H1 (cell line): ENCODE measurements around the gene CHD9. TPM values are rescaled to one million over a fixed set of nuclear protein-coding genes. Genes with fewer than 3 reads are reported as not detected.

Experiments
- CTCF ChIA-PET: fragments of 300-600 bp; sonication (Branson Sonifier 250); formaldehyde crosslinking; loops from one replicate; lab custom pipeline; 2021; ENCODE audit not compliant: partially characterized antibody; lab: Charles Lee
- POLR2A ChIA-PET: fragments of 300-600 bp; sonication (Branson Sonifier 250); formaldehyde crosslinking; loops from one replicate; lab custom pipeline; 2021; ENCODE audit warnings: inconsistent platforms; ENCODE audit not compliant: partially characterized antibody; lab: Charles Lee
- DNase-seq, 2 experiments: peaks; one replicate each; pipeline versions ENCODE4 v3.0.0 to v3.0.0-alpha.2; 2010 to 2022; ENCODE audit warnings: low spot score in 2 of 2, low read depth in 1 of 2, mixed read lengths in 1 of 2
- FAIRE-seq: peaks from 2 replicates; lab custom pipeline; 2011; peaks lifted over from hg19 to GRCh38; lab: Jason Lieb, UNC
- H2AFZ ChIP-seq: 2 replicates; pipeline ENCODE4 v1.8.1; 2012; ENCODE audit warnings: low read length, inconsistent platforms
- H2AK5ac ChIP-seq: 2 replicates; pipeline ENCODE4 v1.6.1; 2013; ENCODE audit warnings: low read depth, low read length
- H2BK120ac ChIP-seq: replicated peaks from 2 replicates; pipeline ENCODE3; 2013; ENCODE audit warnings: low read depth, low read length, inconsistent platforms
- H2BK12ac ChIP-seq: 2 replicates; pipeline ENCODE4 v1.6.1; 2013; ENCODE audit warnings: low read depth, low read length
- H2BK15ac ChIP-seq: 2 replicates; pipeline ENCODE4 v1.6.1; 2013; ENCODE audit warnings: low read length
- H2BK20ac ChIP-seq: 2 replicates; pipeline ENCODE4 v1.6.1; 2013; ENCODE audit warnings: low read length
- H2BK5ac ChIP-seq: 2 replicates; pipeline ENCODE4 v1.6.1; 2013; ENCODE audit warnings: low read depth, low read length
- H3K14ac ChIP-seq: 2 replicates; pipeline ENCODE4 v1.6.1; 2013; ENCODE audit warnings: inconsistent platforms; ENCODE audit not compliant: insufficient read length
- H3K18ac ChIP-seq: 2 replicates; pipeline ENCODE4 v1.6.1; 2013; ENCODE audit warnings: low read length; ENCODE audit errors: extremely low read depth
- H3K23ac ChIP-seq: 2 replicates; pipeline ENCODE4 v1.6.1; 2013; ENCODE audit warnings: inconsistent platforms; ENCODE audit not compliant: insufficient read length
- H3K23me2 ChIP-seq: 2 replicates; pipeline ENCODE4 v1.6.1; 2013; ENCODE audit warnings: low read depth, low read length
- H3K27ac ChIP-seq: 2 replicates; pipeline ENCODE4 v1.6.1; 2011; ENCODE audit warnings: low read depth, low read length, inconsistent platforms
- H3K27me3 ChIP-seq, 4 experiments: replicated peaks in 1 of 4; 1 replicate in 1 of 4; 2 replicates in 3 of 4; pipeline versions ENCODE4 v1.6.1 to v1.8.1; 2011 to 2013; ENCODE audit warnings: low read length in 3 of 4, mild to moderate bottlenecking in 3 of 4, inconsistent platforms in 2 of 4, mixed read lengths in 2 of 4, moderate library complexity in 1 of 4; ENCODE audit not compliant: control insufficient read depth in 3 of 4, insufficient read depth in 3 of 4; ENCODE audit errors: extremely low read depth in 1 of 4
- H3K36me3 ChIP-seq, 4 experiments: 2 replicates each; pipeline versions ENCODE4 v1.6.1 to v1.8.1; 2011 to 2013; ENCODE audit warnings: mild to moderate bottlenecking in 4 of 4, low read length in 3 of 4, moderate library complexity in 2 of 4, control low read depth in 1 of 4, inconsistent platforms in 1 of 4; ENCODE audit not compliant: insufficient read depth in 4 of 4, control insufficient read depth in 2 of 4
- H3K4ac ChIP-seq: replicated peaks from 2 replicates; pipeline ENCODE3; 2013; ENCODE audit warnings: low read length, low read depth, mixed read lengths, inconsistent platforms; ENCODE audit not compliant: insufficient read length
- H3K4me1 ChIP-seq, 4 experiments: replicated peaks in 1 of 4; 1 replicate in 1 of 4; 2 replicates in 3 of 4; pipeline versions ENCODE4 v1.6.1 to v1.8.1; 2011 to 2013; ENCODE audit warnings: low read length in 3 of 4, inconsistent platforms in 2 of 4, mixed read lengths in 1 of 4; ENCODE audit not compliant: insufficient read depth in 4 of 4, control insufficient read depth in 3 of 4
- H3K4me2 ChIP-seq, 2 experiments: 2 replicates each; pipeline versions ENCODE4 v1.6.1 to v1.8.1; 2011 to 2013; ENCODE audit warnings: low read depth in 2 of 2, low read length in 2 of 2, control low read depth in 1 of 2, inconsistent platforms in 1 of 2, mild to moderate bottlenecking in 1 of 2; ENCODE audit not compliant: insufficient read depth in 1 of 2
- H3K4me3 ChIP-seq, 4 experiments: fragments of 200-600, 300-600 bp in 1 of 4; sonication (generic), shearing (Covaris generic), sonication (Bioruptor Twin) in 1 of 4; 2 replicates each; pipeline versions ENCODE4 v1.5.1 to v1.8.1; 2011 to 2016; ENCODE audit warnings: low read length in 4 of 4, low read depth in 3 of 4, control low read depth in 2 of 4, inconsistent platforms in 2 of 4, mild to moderate bottlenecking in 2 of 4, mixed read lengths in 1 of 4, moderate library complexity in 1 of 4; ENCODE audit not compliant: insufficient read depth in 2 of 4; ENCODE audit errors: extremely low read depth in 1 of 4
- H3K56ac ChIP-seq: replicated peaks from 2 replicates; pipeline ENCODE3; 2013; ENCODE audit warnings: low read depth, mild to moderate bottlenecking, mixed read lengths, low read length, inconsistent platforms; ENCODE audit not compliant: insufficient read length
- H3K79me1 ChIP-seq: 2 replicates; pipeline ENCODE4 v1.6.1; 2013; ENCODE audit warnings: low read depth, low read length, control low read depth
- H3K79me2 ChIP-seq, 2 experiments: 2 replicates each; pipeline versions ENCODE4 v1.6.1 to v1.8.1; 2012 to 2013; ENCODE audit warnings: low read length in 2 of 2, mild to moderate bottlenecking in 2 of 2, inconsistent platforms in 1 of 2; ENCODE audit not compliant: insufficient read depth in 2 of 2, control insufficient read depth in 1 of 2
- H3K9ac ChIP-seq, 4 experiments: replicated peaks in 1 of 4; 1 replicate in 1 of 4; 2 replicates in 3 of 4; pipeline versions ENCODE4 v1.6.1 to v1.8.1; 2011 to 2013; ENCODE audit warnings: low read depth in 3 of 4, low read length in 3 of 4, control low read depth in 2 of 4, mild to moderate bottlenecking in 2 of 4, moderate library complexity in 2 of 4, inconsistent platforms in 1 of 4; ENCODE audit errors: extremely low read depth in 1 of 4
- H3K9me3 ChIP-seq, 2 experiments: 2 replicates each; pipeline versions ENCODE4 v1.6.1 to v1.8.1; 2012 to 2013; ENCODE audit warnings: mild to moderate bottlenecking in 2 of 2, moderate library complexity in 2 of 2, control low read depth in 1 of 2, inconsistent platforms in 1 of 2, low read depth in 1 of 2, low read length in 1 of 2, mixed read lengths in 1 of 2; ENCODE audit not compliant: insufficient read depth in 2 of 2
- H4K20me1 ChIP-seq, 2 experiments: replicated peaks in 1 of 2; 2 replicates each; pipeline versions ENCODE3 to v1.8.1; 2011 to 2013; ENCODE audit warnings: inconsistent platforms in 2 of 2, low read length in 2 of 2, mild to moderate bottlenecking in 1 of 2; ENCODE audit not compliant: insufficient read depth in 2 of 2, control insufficient read depth in 1 of 2
- H4K5ac ChIP-seq: 2 replicates; pipeline ENCODE4 v1.6.1; 2013; ENCODE audit warnings: low read length, low read depth, mixed read lengths, inconsistent platforms; ENCODE audit not compliant: insufficient read length
- H4K8ac ChIP-seq: 2 replicates; pipeline ENCODE4 v1.8.0; 2013; ENCODE audit warnings: mild to moderate bottlenecking, moderate library complexity, low read length, inconsistent platforms; ENCODE audit not compliant: insufficient read depth; ENCODE audit errors: extremely low read depth
- H4K91ac ChIP-seq: replicated peaks from 2 replicates; pipeline ENCODE3; 2013; ENCODE audit warnings: low read length, mixed read lengths, inconsistent platforms; ENCODE audit not compliant: insufficient read length
- ASH2L ChIP-seq: fragments of 200-600, 300-600 bp; sonication (generic); IDR thresholded peaks from one replicate; pipeline ENCODE4 v1.7.1; 2017; ENCODE audit warnings: low read length
- BRCA1 ChIP-seq: IDR thresholded peaks from 2 replicates; pipeline ENCODE4 v1.6.1; 2012; ENCODE audit warnings: low read depth, low read length, improper control_type of control experiment
- CTBP2 ChIP-seq: IDR thresholded peaks from 2 replicates; pipeline ENCODE4 v1.7.0; 2011; ENCODE audit warnings: borderline replicate concordance, mild to moderate bottlenecking, moderate library complexity, mixed read lengths, low read length; ENCODE audit not compliant: insufficient read depth, insufficient read length
- EP300 ChIP-seq, 2 experiments: IDR thresholded peaks; 1 replicate in 1 of 2; 2 replicates in 1 of 2; pipeline ENCODE4 v1.6.1; 2011 to 2012; ENCODE audit warnings: low read depth in 2 of 2, low read length in 2 of 2, mild to moderate bottlenecking in 2 of 2, borderline replicate concordance in 1 of 2, inconsistent platforms in 1 of 2, moderate library complexity in 1 of 2
- GTF2F1 ChIP-seq: IDR thresholded peaks from 2 replicates; pipeline ENCODE4 v1.6.1; 2012; ENCODE audit warnings: low read depth, low read length, improper control_type of control experiment, borderline replicate concordance
- NRF1 ChIP-seq: IDR thresholded peaks from 2 replicates; pipeline ENCODE4 v1.6.1; 2011; ENCODE audit warnings: mild to moderate bottlenecking, low read depth, low read length, improper control_type of control experiment
- POLR2AphosphoS5 ChIP-seq: IDR thresholded peaks from 2 replicates; pipeline ENCODE4 v1.6.1; 2011; ENCODE audit warnings: low read depth, low read length
- SAP30 ChIP-seq: fragments of 300-600 bp; sonication (generic); IDR thresholded peaks from 2 replicates; pipeline ENCODE4 v1.7.1; 2012; ENCODE audit warnings: low read length, moderate library complexity, mild to moderate bottlenecking, inconsistent platforms; ENCODE audit not compliant: insufficient read depth, insufficient replicate concordance
- TCF12 ChIP-seq: IDR thresholded peaks from 2 replicates; pipeline ENCODE4 v1.6.1; 2011; ENCODE audit warnings: low read depth, mild to moderate bottlenecking, low read length
- WGBS, 2 experiments: shearing (Covaris generic) in 1 of 2; methylation state at CpG; one replicate each; pipeline versions ENCODE4 v1.1.6 to v1.1.7; 2013 to 2015; ENCODE audit warnings: low lambda C conversion rate in 2 of 2, mixed read lengths in 2 of 2, inconsistent platforms in 1 of 2, low coverage in 1 of 2, missing lambda C conversion rate in 1 of 2; ENCODE audit not compliant: insufficient replicate concordance in 2 of 2, insufficient coverage in 1 of 2, insufficient read length in 1 of 2; ENCODE audit errors: extremely low coverage in 1 of 2, missing lambda C conversion rate in 1 of 2; 5-methylcytosine and 5-hydroxymethylcytosine counted together
- polyA plus RNA-seq, 7 experiments: library from polyadenylated mRNA; depleted of rRNA in 3 of 7; stranded (reverse) in 5 of 7; unstranded in 2 of 7; fragments of >200 nt in 5 of 7; fragments of 200-250 nt in 2 of 7; gene quantifications; 1 replicate in 5 of 7; 2 replicates in 1 of 7; 4 replicates in 1 of 7; pipeline versions ENCODE4 v1.2.1 to v1.2.3, GENCODE V29; 2011 to 2013; ENCODE audit warnings: missing spikeins in 2 of 7, mixed read lengths in 2 of 7
- total RNA-seq: library from RNA; stranded (reverse); fragmentation: NEBNext Ultra II Directional; extraction: Animal tissue kit (Norgen Biotek cat#: 25700); gene quantifications from 2 replicates; pipeline ENCODE4 v1.2.1, GENCODE V29; 2021

Gene CHD9
- total and polyA plus RNA-seq, 2 of the 8 experiments (the other 6 are each of a cell fraction or from before 2014, with no cell fraction given): 9.9 to 32.4 TPM

DNA sequence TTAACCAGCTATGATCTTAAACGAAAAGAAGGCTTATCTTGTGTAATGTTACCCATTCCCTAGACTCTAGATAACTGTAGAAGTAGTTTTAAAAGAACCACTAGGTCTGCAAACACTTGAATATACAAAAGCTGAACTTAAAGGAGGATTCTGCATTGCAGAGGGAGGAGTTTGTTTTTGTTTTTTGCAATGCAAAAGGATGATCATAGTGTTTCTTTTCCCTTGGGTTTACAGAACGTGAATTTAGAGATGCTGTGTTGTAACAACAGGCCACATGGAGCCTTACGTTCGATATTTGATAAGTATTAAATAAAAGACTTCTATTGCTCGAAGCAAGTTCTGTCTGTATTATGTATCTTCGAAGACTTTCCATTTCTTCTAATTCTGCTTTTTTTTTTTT is 77.6 kb downstream of the CHD9 start:
- H2BK5ac ChIP-seq: no peak overlapping the region
- H4K20me1 ChIP-seq: peaks cover 0 to 6% of the 10 kb centered on the region in 2 experiments
- WGBS, 2 experiments: 80% methylated on average over 6 of the region's 6 CpGs; no CpG with 5 or more reads in 1 of the 2 experiments
- CTCF ChIA-PET: interaction anchor here (0.6 to 1.0 kb wide), 3 partner anchors 27 to 76 kb away, joined by 3 read pairs; no protein-coding TSS in a partner anchor
- H4K8ac ChIP-seq: no peak overlapping the region
- H2BK20ac ChIP-seq: no peak overlapping the region
- peaks cover 2 to 6% (median 4%) of the 10 kb centered on the region in 4 experiments; a peak in 2 of 7 replicates for H3K4me1 ChIP-seq
- no peak overlapping the region for H3K14ac ChIP-seq
- no peaks in the 10 kb centered on the region for H3K9me3 ChIP-seq
- H3K27me3 ChIP-seq: no peaks in the 10 kb centered on the region
- H3K27ac ChIP-seq: no peak overlapping the region
- DNase-seq (no peak), FAIRE-seq (no peak)
- no peaks in the 10 kb centered on the region; the same call in 1 of the 2 replicates for H3K79me1 ChIP-seq
- TF ChIP-seq NRF1 (no peak), POLR2AphosphoS5 (no peak), BRCA1 (no peak), TCF12 (no peak), CTBP2 (no peak), ASH2L (no peak), EP300 (IDR thresholded peaks at IDR 0.05; ENCODE audit: borderline replicate concordance in 1 of 2, low read depth in 2 of 2, low read length in 2 of 2) (no peak), GTF2F1 (no peak), SAP30 (no peak)
- H2AFZ ChIP-seq: no peak overlapping the region
- H3K18ac ChIP-seq: no peak overlapping the region
- H3K4me2 ChIP-seq: peak overlapping the region; percentile 26 to 82; a peak in 1 of 4 replicates
- no peak overlapping the region for H3K23ac ChIP-seq
- H2AK5ac ChIP-seq: no peak overlapping the region
- peaks cover 10% of the 10 kb centered on the region for H3K23me2 ChIP-seq
- POLR2A ChIA-PET: interaction anchor here (1.1 kb wide), 1 partner anchor 33 kb away, joined by 4 read pairs; no protein-coding TSS in a partner anchor
- H3K4ac ChIP-seq: no peak overlapping the region
- no peaks in the 10 kb centered on the region for H3K36me3 ChIP-seq
- peak overlapping the region in 1 of 4 experiments; percentile 89; a peak in 3 of 8 replicates for H3K4me3 ChIP-seq
- no peak overlapping the region for H3K56ac ChIP-seq
- H2BK15ac ChIP-seq: no peak overlapping the region
- no peak overlapping the region for H3K9ac ChIP-seq
- no peak overlapping the region for H2BK12ac ChIP-seq
- no peak overlapping the region for H2BK120ac ChIP-seq
- no peak overlapping the region for H4K91ac ChIP-seq
- peaks cover 0 to 8% of the 10 kb centered on the region in 2 experiments; a peak in 1 of 4 replicates for H3K79me2 ChIP-seq
- no peak overlapping the region for H4K5ac ChIP-seq
